ENCODE data around the gene KIF1A. TPM values are rescaled to one million over a fixed set of nuclear protein-coding genes. Genes with fewer than 3 reads are reported as not detected.

KIF1A gene
- total RNA-seq, 1 experiment from 2014 or later: not detected

- H3K9me2 ChIP-seq (ENCODE audit: insufficient read depth): no peaks in the 10 kb centered on the region
- no peak for DNase-seq
- H3K4me2 ChIP-seq: no peak overlapping the region
- H3K27me3 ChIP-seq (ENCODE audit: insufficient read depth, low read depth): peaks cover 100% of the 10 kb centered on the region
- ChIA-PET POLR2A (ENCODE audit: unreplicated experiment) (no interaction called here), CTCF (no interaction called here)
- H4K20me1 ChIP-seq (ENCODE audit: insufficient read depth): peaks cover 4% of the 10 kb centered on the region; the same call in 1 of the 2 replicates
- BruUV-seq (replicated peaks): no TSS peak
- H3K4me1 ChIP-seq (replicated peaks; ENCODE audit: insufficient read depth): no peaks in the 10 kb centered on the region
- no peak overlapping the region for H2AFZ ChIP-seq
- H3K4me3 ChIP-seq: no peak overlapping the region
- H3F3A ChIP-seq (ENCODE audit: insufficient read depth, low read depth): no peaks in the 10 kb centered on the region
- H3K36me3 ChIP-seq (ENCODE audit: low read depth): no peaks in the 10 kb centered on the region
- TF ChIP-seq, protein P1, sequence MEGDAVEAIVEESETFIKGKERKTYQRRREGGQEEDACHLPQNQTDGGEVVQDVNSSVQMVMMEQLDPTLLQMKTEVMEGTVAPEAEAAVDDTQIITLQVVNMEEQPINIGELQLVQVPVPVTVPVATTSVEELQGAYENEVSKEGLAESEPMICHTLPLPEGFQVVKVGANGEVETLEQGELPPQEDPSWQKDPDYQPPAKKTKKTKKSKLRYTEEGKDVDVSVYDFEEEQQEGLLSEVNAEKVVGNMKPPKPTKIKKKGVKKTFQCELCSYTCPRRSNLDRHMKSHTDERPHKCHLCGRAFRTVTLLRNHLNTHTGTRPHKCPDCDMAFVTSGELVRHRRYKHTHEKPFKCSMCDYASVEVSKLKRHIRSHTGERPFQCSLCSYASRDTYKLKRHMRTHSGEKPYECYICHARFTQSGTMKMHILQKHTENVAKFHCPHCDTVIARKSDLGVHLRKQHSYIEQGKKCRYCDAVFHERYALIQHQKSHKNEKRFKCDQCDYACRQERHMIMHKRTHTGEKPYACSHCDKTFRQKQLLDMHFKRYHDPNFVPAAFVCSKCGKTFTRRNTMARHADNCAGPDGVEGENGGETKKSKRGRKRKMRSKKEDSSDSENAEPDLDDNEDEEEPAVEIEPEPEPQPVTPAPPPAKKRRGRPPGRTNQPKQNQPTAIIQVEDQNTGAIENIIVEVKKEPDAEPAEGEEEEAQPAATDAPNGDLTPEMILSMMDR (conservative IDR thresholded peaks at IDR 0.05): no peak
- no peak for TF ChIP-seq EZH2 (IDR thresholded peaks at IDR 0.05; ENCODE audit: low read depth)
- no peak overlapping the region for H3K27ac ChIP-seq
- no peaks in the 10 kb centered on the region for H3K79me2 ChIP-seq (ENCODE audit: low read depth)
- intact Hi-C loops (cut with micrococcal nuclease; ENCODE audit: unreplicated experiment): no loop called here
- H3K9me3 ChIP-seq (ENCODE audit: insufficient read depth, low read depth): no peaks in the 10 kb centered on the region
These were observed 94.8 kb downstream of the KIF1A start for GRCh38 chr2:240725266-240725665.

DNA sequence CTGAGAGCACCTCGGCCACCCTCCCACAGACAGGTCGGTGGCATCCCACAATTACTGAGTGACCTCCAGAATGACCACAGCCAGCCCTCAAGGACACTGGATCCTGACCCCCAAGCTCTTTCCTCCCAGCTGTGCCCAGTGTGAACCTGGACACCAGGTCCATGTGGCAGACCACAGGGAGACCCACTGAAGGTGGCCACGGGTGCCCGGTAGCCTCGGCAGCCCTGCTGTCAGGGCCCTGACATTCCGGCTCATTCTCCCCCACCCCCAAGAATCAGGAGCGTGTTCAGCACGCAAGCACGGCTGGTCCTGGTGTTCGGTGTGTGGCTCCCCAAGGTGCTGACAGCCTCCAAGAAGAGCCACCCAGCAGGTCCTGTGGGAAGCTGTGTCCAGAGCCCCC lies 95.6 kb downstream of the KIF1A start:
- Histone ChIP-seq H3K4me3 (no peak overlapping the region), H3K36me3 (ENCODE audit: low read depth) (no peaks in the 10 kb centered on the region), H3F3A (ENCODE audit: insufficient read depth, low read depth) (no peaks in the 10 kb centered on the region), H2AFZ (no peak overlapping the region), H3K4me2 (no peak overlapping the region), H4K20me1 (ENCODE audit: insufficient read depth) (peaks cover 4% of the 10 kb centered on the region; the same call in 1 of the 2 replicates), H3K9me2 (ENCODE audit: insufficient read depth) (no peaks in the 10 kb centered on the region), H3K4me1 (replicated peaks; ENCODE audit: insufficient read depth) (no peaks in the 10 kb centered on the region), H3K9me3 (ENCODE audit: insufficient read depth, low read depth) (no peaks in the 10 kb centered on the region), H3K27me3 (ENCODE audit: insufficient read depth, low read depth) (peaks cover 100% of the 10 kb centered on the region), H3K79me2 (ENCODE audit: low read depth) (no peaks in the 10 kb centered on the region), H3K27ac (no peak overlapping the region)
- ChIA-PET CTCF (no interaction called here), POLR2A (ENCODE audit: unreplicated experiment) (no interaction called here)
- DNase-seq: no peak
- TF ChIP-seq, protein P1 (conservative IDR thresholded peaks at IDR 0.05): no peak
- no peak for TF ChIP-seq EZH2 (IDR thresholded peaks at IDR 0.05; ENCODE audit: low read depth)
- intact Hi-C loops (cut with micrococcal nuclease; ENCODE audit: unreplicated experiment): no loop called here
- no TSS peak for BruUV-seq (replicated peaks)

DNA sequence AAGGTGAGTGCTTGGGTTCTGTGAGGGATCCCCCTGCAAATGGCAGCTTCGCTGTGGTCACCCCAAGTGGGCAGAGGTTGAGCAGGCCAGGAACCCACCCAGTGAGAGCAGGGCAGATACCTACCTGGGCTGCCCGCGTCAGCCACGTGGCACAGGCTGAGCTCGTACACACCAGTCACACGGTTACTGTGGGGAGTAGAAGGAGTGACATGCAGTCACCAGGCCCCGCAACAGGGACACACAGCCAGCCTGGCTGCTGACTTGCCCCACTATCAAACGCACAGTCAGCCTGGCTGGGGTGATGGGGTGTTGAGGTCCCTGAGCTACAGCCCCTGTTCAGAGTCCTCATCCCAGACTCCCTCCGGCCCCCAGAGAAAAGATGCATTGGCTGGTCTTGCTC lies 96.2 kb downstream of the KIF1A start:
- peaks cover 100% of the 10 kb centered on the region for H3K27me3 ChIP-seq (ENCODE audit: insufficient read depth, low read depth)
- BruUV-seq (replicated peaks): no TSS peak
- no peaks in the 10 kb centered on the region for H3K36me3 ChIP-seq (ENCODE audit: low read depth)
- CTCF ChIA-PET: no interaction called here
- no peaks in the 10 kb centered on the region for H3K79me2 ChIP-seq (ENCODE audit: low read depth)
- H3K4me3 ChIP-seq: no peak overlapping the region
- H3K4me2 ChIP-seq: no peak overlapping the region
- POLR2A ChIA-PET (ENCODE audit: unreplicated experiment): no interaction called here
- no peaks in the 10 kb centered on the region for H3F3A ChIP-seq (ENCODE audit: insufficient read depth, low read depth)
- H3K4me1 ChIP-seq (replicated peaks; ENCODE audit: insufficient read depth): no peaks in the 10 kb centered on the region
- no peak overlapping the region for H2AFZ ChIP-seq
- TF ChIP-seq EZH2 (IDR thresholded peaks at IDR 0.05; ENCODE audit: low read depth): no peak
- TF ChIP-seq, protein P1 (conservative IDR thresholded peaks at IDR 0.05): no peak
- intact Hi-C loops (cut with micrococcal nuclease; ENCODE audit: unreplicated experiment): no loop called here
- H3K9me2 ChIP-seq (ENCODE audit: insufficient read depth): no peaks in the 10 kb centered on the region
- H3K27ac ChIP-seq: no peak overlapping the region
- H4K20me1 ChIP-seq (ENCODE audit: insufficient read depth): peaks cover 4% of the 10 kb centered on the region; the same call in 1 of the 2 replicates
- no peaks in the 10 kb centered on the region for H3K9me3 ChIP-seq (ENCODE audit: insufficient read depth, low read depth)
- DNase-seq: no peak
